Colonic mucosa (tissue), 4 donors: ENCODE measurements around the gene LYRM1. TPM values are rescaled to one million over a fixed set of nuclear protein-coding genes. Genes with fewer than 3 reads are reported as not detected.

ENCODE experiments used
- DNase-seq: peaks from one replicate; pipeline ENCODE4 v3.0.0-alpha.2; 2020
- H3K27ac ChIP-seq: fragments of 200-600 bp; one replicate; pipeline ENCODE4 v1.8.0; 2021
- H3K27me3 ChIP-seq: fragments of 200-600 bp; one replicate; pipeline ENCODE4 v1.8.0; 2021
- H3K36me3 ChIP-seq: fragments of 200-600 bp; one replicate; pipeline ENCODE4 v1.8.0; 2021
- H3K4me1 ChIP-seq: fragments of 200-600 bp; one replicate; pipeline ENCODE4 v1.8.0; 2021; ENCODE audit warnings: mild to moderate bottlenecking
- H3K4me3 ChIP-seq: fragments of 200-600 bp; one replicate; pipeline ENCODE4 v1.8.0; 2021
- H3K9ac ChIP-seq, 2 donors: one replicate each; pipeline ENCODE4 v1.7.0; 2013; ENCODE audit warnings: control low read depth in 2 of 2, low read depth in 2 of 2, low read length in 2 of 2
- H3K9me3 ChIP-seq: fragments of 200-600 bp; one replicate; pipeline ENCODE4 v1.8.0; 2021
- intact Hi-C: fragments of 100-400 bp; cut with DNase I; formaldehyde crosslinking; loops from one replicate; pipeline ENCODE4 v1.14.1; 2022
- total RNA-seq, 2 donors: library from RNA; stranded (reverse); fragmentation: NEBNext Ultra II Directional in 1 of 2; extraction: Animal tissue kit (Norgen Biotek cat#: 25700) in 1 of 2; gene quantifications; one replicate each; pipeline ENCODE4 v1.2.1, GENCODE V29; 2021
- TF ChIP-seq, protein P1 (sequence below): fragments of 200-600 bp; IDR thresholded peaks from one replicate; pipeline ENCODE4 v1.8.0; 2022; ENCODE audit warnings: antibody characterized with exemption, mild to moderate bottlenecking
- donor health status: healthy.
- donor health status: DM: no; HTN: no; CAD: no.
- donor health status: DM: no; HTN: no; CAD: no.

LYRM1 gene
- total RNA-seq, 2 donors from 2014 or later = 17.6 to 21.2 TPM

DNA sequence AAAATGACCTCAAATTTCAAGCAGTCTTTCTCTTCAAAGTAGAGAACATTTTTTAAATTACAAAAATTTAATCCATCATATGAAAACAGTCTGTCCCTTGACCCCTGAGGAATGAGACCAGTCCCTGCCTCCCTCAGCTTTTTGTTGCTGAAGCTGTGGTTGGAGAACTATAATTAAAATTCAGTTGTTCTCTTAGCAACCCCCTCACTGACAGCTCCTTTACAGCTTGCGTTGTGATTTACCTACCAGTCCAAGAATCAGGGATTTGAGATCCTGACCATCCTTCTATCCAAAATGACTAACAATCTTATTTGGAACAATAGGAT, 29.8 kb downstream of the LYRM1 start:
- Histone ChIP-seq H3K4me1 (no peaks in the 10 kb centered on the region), H3K36me3 (no peaks in the 10 kb centered on the region), H3K4me3 (no peak overlapping the region), H3K9me3 (no peaks in the 10 kb centered on the region), H3K9ac (no peak overlapping the region), H3K27ac (no peak overlapping the region), H3K27me3 (no peaks in the 10 kb centered on the region)
- TF ChIP-seq, protein P1, sequence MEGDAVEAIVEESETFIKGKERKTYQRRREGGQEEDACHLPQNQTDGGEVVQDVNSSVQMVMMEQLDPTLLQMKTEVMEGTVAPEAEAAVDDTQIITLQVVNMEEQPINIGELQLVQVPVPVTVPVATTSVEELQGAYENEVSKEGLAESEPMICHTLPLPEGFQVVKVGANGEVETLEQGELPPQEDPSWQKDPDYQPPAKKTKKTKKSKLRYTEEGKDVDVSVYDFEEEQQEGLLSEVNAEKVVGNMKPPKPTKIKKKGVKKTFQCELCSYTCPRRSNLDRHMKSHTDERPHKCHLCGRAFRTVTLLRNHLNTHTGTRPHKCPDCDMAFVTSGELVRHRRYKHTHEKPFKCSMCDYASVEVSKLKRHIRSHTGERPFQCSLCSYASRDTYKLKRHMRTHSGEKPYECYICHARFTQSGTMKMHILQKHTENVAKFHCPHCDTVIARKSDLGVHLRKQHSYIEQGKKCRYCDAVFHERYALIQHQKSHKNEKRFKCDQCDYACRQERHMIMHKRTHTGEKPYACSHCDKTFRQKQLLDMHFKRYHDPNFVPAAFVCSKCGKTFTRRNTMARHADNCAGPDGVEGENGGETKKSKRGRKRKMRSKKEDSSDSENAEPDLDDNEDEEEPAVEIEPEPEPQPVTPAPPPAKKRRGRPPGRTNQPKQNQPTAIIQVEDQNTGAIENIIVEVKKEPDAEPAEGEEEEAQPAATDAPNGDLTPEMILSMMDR = no peak
- intact Hi-C loops = loop anchor here (10.0 kb wide), 1 partner anchor 144 kb away; no protein-coding TSS in a partner anchor
- no peak for DNase-seq

DNA sequence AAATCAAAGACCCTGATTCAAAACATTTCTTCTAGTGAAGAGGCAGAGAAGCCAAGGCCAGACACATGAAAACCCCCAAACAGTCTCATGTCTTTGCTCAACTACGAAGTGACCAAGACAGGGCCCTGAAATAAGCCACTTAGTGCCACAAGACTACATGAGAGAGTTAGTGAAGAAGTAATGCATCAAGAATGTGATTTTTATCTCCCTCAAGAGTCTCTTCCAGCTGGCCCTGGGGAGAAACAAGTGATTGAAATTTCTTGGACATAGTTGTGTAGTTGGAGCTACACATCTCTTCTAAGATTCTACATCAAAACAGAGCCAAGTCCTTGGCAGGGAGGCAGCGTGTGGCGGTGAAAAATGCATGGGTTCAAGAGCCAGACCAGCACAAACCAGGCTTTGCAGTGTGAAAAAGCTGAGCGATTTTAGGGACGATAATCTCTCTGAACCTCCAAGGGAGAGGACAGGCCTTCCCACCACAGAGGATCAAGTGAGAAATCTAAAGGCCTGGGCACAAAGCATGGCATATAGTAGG, 30.6 kb downstream of the LYRM1 start:
- Histone ChIP-seq H3K27me3 (no peaks in the 10 kb centered on the region), H3K4me3 (no peak overlapping the region), H3K9ac (no peak overlapping the region), H3K4me1 (no peaks in the 10 kb centered on the region), H3K9me3 (no peaks in the 10 kb centered on the region), H3K27ac (no peak overlapping the region), H3K36me3 (no peaks in the 10 kb centered on the region)
- DNase-seq = no peak
- TF ChIP-seq, protein P1 = no peak
- intact Hi-C loops = loop anchor here (10.0 kb wide), 1 partner anchor 144 kb away; no protein-coding TSS in a partner anchor

DNA sequence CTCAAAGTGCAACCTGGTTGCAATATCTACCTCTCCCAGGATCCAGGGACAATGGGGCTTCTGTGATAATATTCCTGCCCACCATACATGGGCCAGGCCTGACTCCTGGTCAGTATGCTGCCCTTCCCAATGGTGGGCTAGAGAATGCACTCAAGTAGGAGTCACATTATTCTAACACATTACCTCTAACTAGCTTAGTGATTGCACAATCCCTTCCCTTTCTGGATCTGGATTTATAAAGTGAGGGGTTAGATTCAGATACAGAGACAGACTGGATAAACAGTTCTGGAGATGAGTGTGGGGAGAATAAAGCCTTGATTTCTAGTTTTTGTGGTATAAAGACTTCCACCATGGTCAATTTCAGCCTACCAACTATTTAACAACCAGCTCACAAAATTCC, 33.0 kb downstream of the LYRM1 start:
- H3K4me3 ChIP-seq = no peak overlapping the region
- no peak overlapping the region for H3K9ac ChIP-seq
- H3K4me1 ChIP-seq = no peaks in the 10 kb centered on the region
- no peaks in the 10 kb centered on the region for H3K9me3 ChIP-seq
- H3K27me3 ChIP-seq = no peaks in the 10 kb centered on the region
- no peaks in the 10 kb centered on the region for H3K36me3 ChIP-seq
- intact Hi-C loops = loop anchor here (10.0 kb wide), 1 partner anchor 141 kb away; no protein-coding TSS in a partner anchor
- no peak overlapping the region for H3K27ac ChIP-seq
- DNase-seq = no peak
- TF ChIP-seq, protein P1 = no peak

DNA sequence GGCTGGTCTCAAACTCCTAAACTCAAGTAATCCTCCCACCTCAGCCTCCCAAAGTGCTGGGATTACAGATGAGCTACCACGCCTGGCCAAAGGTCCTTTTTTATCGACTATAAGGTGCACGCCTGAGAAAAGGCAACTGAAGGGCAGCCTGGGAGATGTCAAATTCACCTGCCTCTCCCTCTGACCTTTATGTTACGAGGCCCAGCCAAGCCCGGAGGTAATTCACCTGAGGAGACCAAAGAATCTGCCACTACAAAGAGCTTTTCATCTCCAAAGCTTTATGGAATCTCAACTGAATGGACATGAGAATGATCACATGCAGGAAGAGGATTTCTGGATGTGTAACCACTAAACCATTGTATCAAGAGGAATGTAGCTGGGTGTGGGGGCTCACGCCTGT, 37.2 kb downstream of the LYRM1 start:
- DNase-seq = peak; percentile 74
- Histone ChIP-seq H3K4me3 (no peak overlapping the region), H3K9ac (no peak overlapping the region), H3K27me3 (no peaks in the 10 kb centered on the region), H3K36me3 (no peaks in the 10 kb centered on the region), H3K27ac (no peak overlapping the region), H3K9me3 (no peaks in the 10 kb centered on the region), H3K4me1 (no peaks in the 10 kb centered on the region)
- TF ChIP-seq, protein P1 = no peak
- intact Hi-C loops = loop anchor here (10.0 kb wide), 1 partner anchor 137 kb away; no protein-coding TSS in a partner anchor

DNA sequence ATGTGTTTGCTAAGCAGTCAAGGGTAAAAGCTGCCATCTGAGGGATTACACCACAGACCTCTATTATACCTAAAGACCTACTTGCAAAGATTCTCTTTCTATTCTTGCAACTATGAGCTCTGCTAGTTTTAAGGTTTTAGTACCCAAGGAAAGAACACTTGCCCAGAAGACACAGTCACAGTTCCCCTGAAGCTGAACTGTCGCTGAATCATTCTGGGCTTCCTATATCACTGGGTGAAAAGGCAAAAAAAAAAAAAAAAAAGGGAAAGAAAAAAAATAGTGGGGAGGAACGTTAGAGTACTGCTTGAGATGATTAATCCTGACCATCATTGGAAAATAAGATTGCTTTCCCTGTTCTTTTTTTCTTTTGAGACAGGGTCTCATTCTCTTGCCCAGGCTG, 37.9 kb downstream of the LYRM1 start:
- Histone ChIP-seq H3K4me3 (no peak overlapping the region), H3K27me3 (no peaks in the 10 kb centered on the region), H3K36me3 (no peaks in the 10 kb centered on the region), H3K4me1 (no peaks in the 10 kb centered on the region), H3K9ac (no peak overlapping the region), H3K9me3 (no peaks in the 10 kb centered on the region), H3K27ac (no peak overlapping the region)
- TF ChIP-seq, protein P1 = no peak
- intact Hi-C loops = loop anchor here (10.0 kb wide), 1 partner anchor 136 kb away; no protein-coding TSS in a partner anchor
- DNase-seq = no peak
